ENCODE results near the gene CAMTA2.

GRCh38 chr17:5011928-5012327 is 24.5 kb upstream of the CAMTA2 start:
- TF ChIP-seq CTCF (IDR thresholded peaks at IDR 0.05; ENCODE audit: insufficient read depth, low read length): no peak
- TF ChIP-seq, protein P1, sequence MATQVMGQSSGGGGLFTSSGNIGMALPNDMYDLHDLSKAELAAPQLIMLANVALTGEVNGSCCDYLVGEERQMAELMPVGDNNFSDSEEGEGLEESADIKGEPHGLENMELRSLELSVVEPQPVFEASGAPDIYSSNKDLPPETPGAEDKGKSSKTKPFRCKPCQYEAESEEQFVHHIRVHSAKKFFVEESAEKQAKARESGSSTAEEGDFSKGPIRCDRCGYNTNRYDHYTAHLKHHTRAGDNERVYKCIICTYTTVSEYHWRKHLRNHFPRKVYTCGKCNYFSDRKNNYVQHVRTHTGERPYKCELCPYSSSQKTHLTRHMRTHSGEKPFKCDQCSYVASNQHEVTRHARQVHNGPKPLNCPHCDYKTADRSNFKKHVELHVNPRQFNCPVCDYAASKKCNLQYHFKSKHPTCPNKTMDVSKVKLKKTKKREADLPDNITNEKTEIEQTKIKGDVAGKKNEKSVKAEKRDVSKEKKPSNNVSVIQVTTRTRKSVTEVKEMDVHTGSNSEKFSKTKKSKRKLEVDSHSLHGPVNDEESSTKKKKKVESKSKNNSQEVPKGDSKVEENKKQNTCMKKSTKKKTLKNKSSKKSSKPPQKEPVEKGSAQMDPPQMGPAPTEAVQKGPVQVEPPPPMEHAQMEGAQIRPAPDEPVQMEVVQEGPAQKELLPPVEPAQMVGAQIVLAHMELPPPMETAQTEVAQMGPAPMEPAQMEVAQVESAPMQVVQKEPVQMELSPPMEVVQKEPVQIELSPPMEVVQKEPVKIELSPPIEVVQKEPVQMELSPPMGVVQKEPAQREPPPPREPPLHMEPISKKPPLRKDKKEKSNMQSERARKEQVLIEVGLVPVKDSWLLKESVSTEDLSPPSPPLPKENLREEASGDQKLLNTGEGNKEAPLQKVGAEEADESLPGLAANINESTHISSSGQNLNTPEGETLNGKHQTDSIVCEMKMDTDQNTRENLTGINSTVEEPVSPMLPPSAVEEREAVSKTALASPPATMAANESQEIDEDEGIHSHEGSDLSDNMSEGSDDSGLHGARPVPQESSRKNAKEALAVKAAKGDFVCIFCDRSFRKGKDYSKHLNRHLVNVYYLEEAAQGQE (IDR thresholded peaks at IDR 0.05; ENCODE audit: insufficient replicate concordance, low read depth): no peak
- no peak for TF ChIP-seq POLR2AphosphoS5 (IDR thresholded peaks at IDR 0.05; ENCODE audit: low read depth)

Data from HL-60 (cell line).